K562 (cell line): ENCODE results near the gene ZFP36. TPM values are rescaled to one million over a fixed set of nuclear protein-coding genes. Genes with fewer than 3 reads are reported as not detected.

Experiments
- ATAC-seq: fragments of 200-7000 bp; cut with Tn5 transposase; 3 replicates; pipeline ENCODE4 v1.9.1; 2020; ENCODE audit warnings: moderate library complexity
- BruUV-seq: library from RNA; stranded (reverse); fragments of 400-500 nt; replicated peaks from 2 replicates; lab custom pipeline; 2021; lab: Mats Ljungman, UMichigan
- CTCF ChIA-PET: fragments of 300-600 bp; formaldehyde crosslinking; extraction: SDS; loops from one replicate; lab custom pipeline; 2021; ENCODE audit warnings: low intra/inter-chr PET ratio; lab: Yijun Ruan, JAX
- POLR2A ChIA-PET: fragments of 300-600, 350-650 bp; sonication (Branson Sonifier 250); formaldehyde crosslinking; extraction: SDS; loops from one replicate; lab custom pipeline; 2021; ENCODE audit warnings: antibody characterized with exemption, inconsistent platforms; lab: Yijun Ruan, JAX
- DNase-seq, 4 experiments: peaks; one replicate each; pipeline versions ENCODE4 v3.0.0 to v3.0.0-alpha.2; 2011 to 2018; ENCODE audit warnings: low spot score in 3 of 4, mixed read lengths in 3 of 4; ENCODE audit errors: extremely low read depth in 1 of 4
- FAIRE-seq: peaks from 2 replicates; lab custom pipeline; 2011; peaks lifted over from hg19 to GRCh38; lab: Jason Lieb, UNC
- H2AFZ ChIP-seq: 2 replicates; pipeline ENCODE4 v1.6.0; 2011; ENCODE audit warnings: low read depth, low read length, control low read depth, inconsistent platforms
- H3K27ac ChIP-seq: fragments of 200-600 bp; 3 replicates; pipeline ENCODE4 v1.8.0; 2011; ENCODE audit warnings: low read depth, mild to moderate bottlenecking, control low read depth, inconsistent platforms, low read length, moderate library complexity, mixed read lengths; ENCODE audit errors: extremely low read depth
- H3K27me3 ChIP-seq, 2 experiments: fragments of 300-600 bp in 1 of 2; 2 replicates in 1 of 2; 3 replicates in 1 of 2; pipeline versions ENCODE4 v1.6.0 to v1.8.0; 2011; ENCODE audit warnings: inconsistent platforms in 2 of 2, low read length in 2 of 2, mild to moderate bottlenecking in 1 of 2, mixed read lengths in 1 of 2, moderate library complexity in 1 of 2; ENCODE audit not compliant: control insufficient read depth in 2 of 2, insufficient read depth in 2 of 2
- H3K36me3 ChIP-seq: fragments of 300-600 bp; 3 replicates; pipeline ENCODE4 v1.8.0; 2011; ENCODE audit warnings: mild to moderate bottlenecking, low read length, inconsistent platforms; ENCODE audit not compliant: control insufficient read depth, insufficient read depth
- H3K4me1 ChIP-seq, 2 experiments: fragments of 200-600 bp in 1 of 2; replicated peaks in 1 of 2; 2 replicates in 1 of 2; 3 replicates in 1 of 2; pipeline versions ENCODE4 v1.5.1 to v1.8.0; 2011; ENCODE audit warnings: inconsistent platforms in 2 of 2, low read length in 2 of 2, mild to moderate bottlenecking in 1 of 2, mixed read lengths in 1 of 2, moderate library complexity in 1 of 2; ENCODE audit not compliant: control insufficient read depth in 2 of 2, insufficient read depth in 2 of 2
- H3K4me2 ChIP-seq: 2 replicates; pipeline ENCODE4 v1.6.1; 2011; ENCODE audit warnings: low read length, control low read depth, inconsistent platforms, mixed read lengths; ENCODE audit not compliant: insufficient read depth
- H3K4me3 ChIP-seq: fragments of 200-600 bp; sonication (generic), shearing (Covaris generic); 2 replicates; pipeline ENCODE4 v1.5.1; 2016; ENCODE audit warnings: control low read depth, inconsistent platforms
- H3K79me2 ChIP-seq: fragments of 200-600 bp; 3 replicates; pipeline ENCODE4 v1.8.0; 2011; ENCODE audit warnings: low read length, inconsistent platforms; ENCODE audit not compliant: control insufficient read depth, insufficient read depth
- H3K9ac ChIP-seq, 2 experiments: 2 replicates each; pipeline versions ENCODE4 v1.6.0 to v1.6.1; 2011; ENCODE audit warnings: low read depth in 2 of 2, low read length in 2 of 2, control low read depth in 1 of 2, inconsistent platforms in 1 of 2, mild to moderate bottlenecking in 1 of 2, mixed read lengths in 1 of 2; ENCODE audit not compliant: insufficient read depth in 1 of 2
- H3K9me1 ChIP-seq: one replicate; pipeline ENCODE4 v1.6.0; 2011; ENCODE audit warnings: inconsistent platforms, mild to moderate bottlenecking, low read length, moderate library complexity; ENCODE audit not compliant: control insufficient read depth, insufficient read depth
- H3K9me3 ChIP-seq: replicated peaks from 2 replicates; pipeline ENCODE4 v1.5.1; 2011; ENCODE audit warnings: low read depth, low read length, inconsistent platforms; ENCODE audit not compliant: control insufficient read depth, insufficient read depth
- H4K20me1 ChIP-seq: replicated peaks from 2 replicates; pipeline ENCODE4 v1.6.1; 2011; ENCODE audit warnings: low read length, inconsistent platforms, mixed read lengths; ENCODE audit not compliant: control insufficient read depth, insufficient read depth
- ARNT ChIP-seq, 2 experiments: fragments of 450-650 bp; IDR thresholded peaks; 2 replicates each; pipeline ENCODE4 v1.6.1; 2016; ENCODE audit warnings: mild to moderate bottlenecking in 1 of 2
- ATF1 ChIP-seq, 2 experiments: fragments of 450-650 bp in 1 of 2; IDR thresholded peaks; 2 replicates each; pipeline ENCODE4 v1.6.1; 2016; ENCODE audit warnings: missing compliant biosample characterization in 1 of 2, missing genetic modification characterization in 1 of 2
- BDP1 ChIP-seq: IDR thresholded peaks from 3 replicates; pipeline ENCODE4 v1.6.1; 2011; ENCODE audit not compliant: insufficient read length, insufficient read depth
- GATAD2A ChIP-seq: fragments of 450-650 bp; IDR thresholded peaks from 2 replicates; pipeline ENCODE4 v1.6.1; 2017
- ILK ChIP-seq: fragments of 450-650 bp; IDR thresholded peaks from 2 replicates; pipeline ENCODE4 v1.6.1; 2016; ENCODE audit warnings: missing genetic modification characterization, low read depth, mild to moderate bottlenecking, missing compliant biosample characterization, moderate library complexity, borderline replicate concordance
- KDM4B ChIP-seq, 2 experiments: fragments of 450-650 bp in 1 of 2; sonication (generic) in 1 of 2; IDR thresholded peaks; 2 replicates each; pipeline ENCODE4 v1.6.1; 2016 to 2017; ENCODE audit warnings: borderline replicate concordance in 2 of 2, antibody characterized with exemption in 1 of 2, low read depth in 1 of 2, mild to moderate bottlenecking in 1 of 2
- POLR3G ChIP-seq: IDR thresholded peaks from 2 replicates; pipeline ENCODE4 v1.6.1; 2011; ENCODE audit not compliant: insufficient read length, insufficient replicate concordance; ENCODE audit errors: extremely low read depth
- ZC3H4 ChIP-seq: sonication (generic); formaldehyde crosslinking; IDR thresholded peaks from 2 replicates; pipeline ENCODE4 v1.9.0; 2021; ENCODE audit warnings: missing genetic modification reagents, borderline replicate concordance
- WGBS: fragments of 100-300 bp; shearing (Covaris generic); methylation state at CpG from one replicate; pipeline ENCODE4 v1.1.6; 2016; ENCODE audit warnings: low coverage, mixed read lengths; ENCODE audit not compliant: insufficient coverage; ENCODE audit errors: missing lambda C conversion rate; 5-methylcytosine and 5-hydroxymethylcytosine counted together
- in situ Hi-C: fragments of 300-500 bp; cut with MboI; formaldehyde crosslinking; loops from 4 replicates; pipeline ENCODE4 v1.15.0; 2018; ENCODE audit warnings: inconsistent platforms, mixed read lengths
- intact Hi-C: fragments of 100-400 bp; cut with micrococcal nuclease; formaldehyde crosslinking; loops from 2 replicates; pipeline ENCODE4 v1.14.2; 2022
- polyA plus RNA-seq, 8 experiments: library from polyadenylated mRNA; depleted of rRNA in 4 of 8; stranded (reverse) in 5 of 8; unstranded in 3 of 8; fragments of >200 nt; fragmentation: Nextera tagmentation in 2 of 8; fragmentation: Illumina TruSeq in 1 of 8; extraction: Ambion mirVana in 2 of 8; extraction: Trizol in 1 of 8; gene quantifications; 2 replicates each; pipeline versions ENCODE4 v1.2.1 to v1.2.3, GENCODE V29; 2011 to 2014; ENCODE audit warnings: inconsistent platforms in 1 of 8, missing spikeins in 1 of 8
- total RNA-seq, 7 experiments: library from RNA; depleted of rRNA in 6 of 7; stranded (reverse); fragments of >200 nt in 6 of 7; fragmentation: Illumina TruSeq in 2 of 7; extraction: Trizol in 2 of 7; gene quantifications; 2 replicates each; pipeline versions ENCODE4 v1.2.1 to v1.2.3, GENCODE V29; 2011 to 2021; ENCODE audit warnings: low replicate concordance in 1 of 7
- TF ChIP-seq, protein P1 (sequence below): sonication (generic); formaldehyde crosslinking; IDR thresholded peaks from 2 replicates; pipeline ENCODE4 v1.8.0; 2022; ENCODE audit warnings: missing genetic modification reagents, mild to moderate bottlenecking, moderate library complexity, borderline replicate concordance
- TF ChIP-seq, protein P2 (sequence below), 2 experiments: fragments of 150-350 bp in 1 of 2; IDR thresholded peaks; 2 replicates each; pipeline ENCODE4 v1.6.1; 2012 to 2016; ENCODE audit warnings: low read depth in 2 of 2, low read length in 2 of 2, mild to moderate bottlenecking in 1 of 2, moderate library complexity in 1 of 2
- TF ChIP-seq, protein P3 (sequence below), 2 experiments: IDR thresholded peaks; 2 replicates each; pipeline ENCODE4 v1.6.1; 2011; ENCODE audit warnings: borderline replicate concordance in 1 of 2, control low read depth in 1 of 2, low read depth in 1 of 2, low read length in 1 of 2, mild to moderate bottlenecking in 1 of 2, mixed read lengths in 1 of 2, moderate library complexity in 1 of 2; ENCODE audit not compliant: insufficient read depth in 1 of 2, insufficient read length in 1 of 2, poor library complexity in 1 of 2, severe bottlenecking in 1 of 2; ENCODE audit errors: extremely low read depth in 1 of 2
- TF ChIP-seq, protein P4 (sequence below): fragments of 250-450 bp; sonication (Bioruptor Pico); IDR thresholded peaks from 2 replicates; pipeline ENCODE4 v1.4.0; 2020; ENCODE audit warnings: borderline replicate concordance

Gene ZFP36
- total and polyA plus RNA-seq, 9 of the 15 experiments (the other 6 are each of a cell fraction or from before 2014, with no cell fraction given) = 1.0 to 20.1 (median 3.5) TPM

DNA sequence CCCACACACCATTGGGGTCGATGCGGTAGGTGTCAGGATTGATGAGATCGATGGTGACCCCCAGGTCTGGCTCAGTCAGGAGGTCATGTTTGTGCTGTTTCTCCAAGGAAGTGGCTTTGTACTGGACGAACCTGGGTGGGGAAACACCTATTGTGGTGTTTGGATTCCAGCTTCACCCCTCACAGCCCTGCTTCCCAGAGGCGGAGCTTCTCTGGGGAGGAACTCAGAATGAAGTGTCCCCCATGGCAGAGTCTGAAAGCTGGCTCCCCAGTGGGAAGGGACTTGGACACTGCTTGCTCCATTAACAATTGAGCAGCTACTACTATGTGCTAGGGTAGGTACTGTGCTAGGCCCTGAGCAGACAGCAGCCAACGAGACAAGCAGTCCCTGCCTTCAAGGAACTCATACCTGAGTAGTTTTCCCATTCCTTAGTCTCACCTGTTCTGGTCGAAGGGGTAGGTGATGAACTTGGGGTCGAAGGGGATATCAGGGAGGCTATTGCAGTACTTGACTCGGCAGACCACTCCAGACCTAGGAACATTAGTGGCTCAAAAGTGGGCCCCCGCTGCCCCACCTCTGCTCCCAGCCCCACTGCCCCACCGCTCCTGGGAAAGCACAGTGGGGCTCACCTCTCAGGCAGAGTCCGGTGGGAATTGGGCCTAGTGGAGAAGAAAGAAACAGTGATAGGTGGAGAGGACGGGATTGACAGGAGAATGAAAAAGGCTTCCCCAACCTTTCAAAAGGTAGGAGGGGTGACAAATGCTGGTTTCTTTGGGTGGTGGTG is 16.8 kb upstream of the ZFP36 start:
- H4K20me1 ChIP-seq = 0 out of 2 replicates have a peak, but pooled peaks cover 7% of the 10 kb centered on the region
- intact Hi-C loops = loop anchor here (2.0 kb wide), 2 partner anchors 45 to 55 kb away; partner anchors contain the start of gene SUPT5H
- in situ Hi-C loops = no loop called here
- peak overlapping the region; percentile 97 for H3K4me2 ChIP-seq
- ATAC-seq (no peak), DNase-seq (no peak), FAIRE-seq (no peak)
- no peak overlapping the region for H2AFZ ChIP-seq
- no peaks in the 10 kb centered on the region for H3K9me1 ChIP-seq
- 58% methylated on average over 12 of the region's 13 CpGs for WGBS
- peaks cover 61% of the 10 kb centered on the region for H3K36me3 ChIP-seq
- no peaks in the 10 kb centered on the region for H3K9me3 ChIP-seq
- ChIA-PET CTCF (no interaction called here), POLR2A (interaction anchor here (1.5 to 2.0 kb wide), 4 partner anchors 9 to 43 kb away, joined by 3 to 15 read pairs (median 7); partner anchors contain the start of gene ZFP36)
- no peaks in the 10 kb centered on the region for H3K27me3 ChIP-seq
- peak overlapping the region; percentile 99; the same call in 2 of the 3 replicates for H3K27ac ChIP-seq
- peaks cover 11 to 22% of the 10 kb centered on the region in 2 experiments for H3K4me1 ChIP-seq
- peak overlapping the region; percentile 95 for H3K4me3 ChIP-seq
- no TSS peak for BruUV-seq
- peaks cover 27% of the 10 kb centered on the region for H3K79me2 ChIP-seq
- H3K9ac ChIP-seq = peak overlapping the region; percentile 96 to 97
- no peak for TF ChIP-seq POLR3G
- TF ChIP-seq, protein P1, sequence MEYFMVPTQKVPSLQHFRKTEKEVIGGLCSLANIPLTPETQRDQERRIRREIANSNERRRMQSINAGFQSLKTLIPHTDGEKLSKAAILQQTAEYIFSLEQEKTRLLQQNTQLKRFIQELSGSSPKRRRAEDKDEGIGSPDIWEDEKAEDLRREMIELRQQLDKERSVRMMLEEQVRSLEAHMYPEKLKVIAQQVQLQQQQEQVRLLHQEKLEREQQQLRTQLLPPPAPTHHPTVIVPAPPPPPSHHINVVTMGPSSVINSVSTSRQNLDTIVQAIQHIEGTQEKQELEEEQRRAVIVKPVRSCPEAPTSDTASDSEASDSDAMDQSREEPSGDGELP (CRISPR knock-in tag) = no peak
- TF ChIP-seq GATAD2A = no peak
- TF ChIP-seq, protein P2, sequence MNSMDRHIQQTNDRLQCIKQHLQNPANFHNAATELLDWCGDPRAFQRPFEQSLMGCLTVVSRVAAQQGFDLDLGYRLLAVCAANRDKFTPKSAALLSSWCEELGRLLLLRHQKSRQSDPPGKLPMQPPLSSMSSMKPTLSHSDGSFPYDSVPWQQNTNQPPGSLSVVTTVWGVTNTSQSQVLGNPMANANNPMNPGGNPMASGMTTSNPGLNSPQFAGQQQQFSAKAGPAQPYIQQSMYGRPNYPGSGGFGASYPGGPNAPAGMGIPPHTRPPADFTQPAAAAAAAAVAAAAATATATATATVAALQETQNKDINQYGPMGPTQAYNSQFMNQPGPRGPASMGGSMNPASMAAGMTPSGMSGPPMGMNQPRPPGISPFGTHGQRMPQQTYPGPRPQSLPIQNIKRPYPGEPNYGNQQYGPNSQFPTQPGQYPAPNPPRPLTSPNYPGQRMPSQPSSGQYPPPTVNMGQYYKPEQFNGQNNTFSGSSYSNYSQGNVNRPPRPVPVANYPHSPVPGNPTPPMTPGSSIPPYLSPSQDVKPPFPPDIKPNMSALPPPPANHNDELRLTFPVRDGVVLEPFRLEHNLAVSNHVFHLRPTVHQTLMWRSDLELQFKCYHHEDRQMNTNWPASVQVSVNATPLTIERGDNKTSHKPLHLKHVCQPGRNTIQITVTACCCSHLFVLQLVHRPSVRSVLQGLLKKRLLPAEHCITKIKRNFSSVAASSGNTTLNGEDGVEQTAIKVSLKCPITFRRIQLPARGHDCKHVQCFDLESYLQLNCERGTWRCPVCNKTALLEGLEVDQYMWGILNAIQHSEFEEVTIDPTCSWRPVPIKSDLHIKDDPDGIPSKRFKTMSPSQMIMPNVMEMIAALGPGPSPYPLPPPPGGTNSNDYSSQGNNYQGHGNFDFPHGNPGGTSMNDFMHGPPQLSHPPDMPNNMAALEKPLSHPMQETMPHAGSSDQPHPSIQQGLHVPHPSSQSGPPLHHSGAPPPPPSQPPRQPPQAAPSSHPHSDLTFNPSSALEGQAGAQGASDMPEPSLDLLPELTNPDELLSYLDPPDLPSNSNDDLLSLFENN (IDR thresholded peaks at IDR 0.05; ENCODE audit: low read depth in 2 of 2, low read length in 2 of 2) = no peak
- TF ChIP-seq, protein P3, sequence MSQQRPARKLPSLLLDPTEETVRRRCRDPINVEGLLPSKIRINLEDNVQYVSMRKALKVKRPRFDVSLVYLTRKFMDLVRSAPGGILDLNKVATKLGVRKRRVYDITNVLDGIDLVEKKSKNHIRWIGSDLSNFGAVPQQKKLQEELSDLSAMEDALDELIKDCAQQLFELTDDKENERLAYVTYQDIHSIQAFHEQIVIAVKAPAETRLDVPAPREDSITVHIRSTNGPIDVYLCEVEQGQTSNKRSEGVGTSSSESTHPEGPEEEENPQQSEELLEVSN (IDR thresholded peaks at IDR 0.05; ENCODE audit: borderline replicate concordance in 1 of 2, extremely low read depth in 1 of 2, insufficient read depth in 1 of 2, insufficient read length in 1 of 2, low read depth in 1 of 2, low read length in 1 of 2, poor library complexity in 1 of 2, severe bottlenecking in 1 of 2) = no peak
- TF ChIP-seq ZC3H4 (CRISPR knock-in tag) = no peak
- TF ChIP-seq, protein P4, sequence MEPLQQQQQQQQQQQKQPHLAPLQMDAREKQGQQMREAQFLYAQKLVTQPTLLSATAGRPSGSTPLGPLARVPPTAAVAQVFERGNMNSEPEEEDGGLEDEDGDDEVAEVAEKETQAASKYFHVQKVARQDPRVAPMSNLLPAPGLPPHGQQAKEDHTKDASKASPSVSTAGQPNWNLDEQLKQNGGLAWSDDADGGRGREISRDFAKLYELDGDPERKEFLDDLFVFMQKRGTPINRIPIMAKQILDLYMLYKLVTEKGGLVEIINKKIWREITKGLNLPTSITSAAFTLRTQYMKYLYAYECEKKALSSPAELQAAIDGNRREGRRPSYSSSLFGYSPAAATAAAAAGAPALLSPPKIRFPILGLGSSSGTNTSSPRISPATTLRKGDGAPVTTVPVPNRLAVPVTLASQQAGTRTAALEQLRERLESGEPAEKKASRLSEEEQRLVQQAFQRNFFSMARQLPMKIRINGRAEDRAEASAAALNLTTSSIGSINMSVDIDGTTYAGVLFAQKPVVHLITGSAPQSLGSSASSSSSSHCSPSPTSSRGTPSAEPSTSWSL (CRISPR knock-in tag) = no peak
- TF ChIP-seq KDM4B (IDR thresholded peaks at IDR 0.05; ENCODE audit: borderline replicate concordance in 2 of 2, low read depth in 1 of 2) = no peak
- TF ChIP-seq ILK (tag) = no peak
- TF ChIP-seq ATF1 (CRISPR knock-in tag; IDR thresholded peaks at IDR 0.05) = no peak
- no peak for TF ChIP-seq ATF1 (tag; IDR thresholded peaks at IDR 0.05)
- no peak for TF ChIP-seq BDP1
- no peak for TF ChIP-seq ARNT (IDR thresholded peaks at IDR 0.05)
